Neural cell (in vitro differentiated cells): Measurements from ENCODE around the gene CREBBP.

Experiments
- EZH2 ChIP-seq: fragments of 200-600, 300-800 bp; shearing (Covaris generic), sonication (generic); IDR thresholded peaks from 2 replicates; pipeline ENCODE4 v1.6.1; 2014; ENCODE audit warnings: antibody characterized with exemption, low read length, borderline replicate concordance, mild to moderate bottlenecking; ENCODE audit not compliant: insufficient read depth, poor library complexity, severe bottlenecking
- MXI1 ChIP-seq: fragments of 450-650 bp; conservative IDR thresholded peaks from 2 replicates; pipeline ENCODE4 v1.6.1; 2014; ENCODE audit warnings: antibody characterized with exemption, mild to moderate bottlenecking; ENCODE audit not compliant: poor library complexity, severe bottlenecking
- POLR2AphosphoS5 ChIP-seq: IDR thresholded peaks from 2 replicates; pipeline ENCODE4 v1.6.1; 2012
- TF ChIP-seq, protein P1 (sequence below): IDR thresholded peaks from 2 replicates; pipeline ENCODE4 v1.6.1; 2012; ENCODE audit warnings: borderline replicate concordance
- TF ChIP-seq, protein P2 (sequence below): fragments of 450-650 bp; IDR thresholded peaks from 2 replicates; pipeline ENCODE4 v1.5.1; 2014; ENCODE audit warnings: antibody characterized with exemption, mild to moderate bottlenecking, moderate library complexity; ENCODE audit not compliant: poor library complexity, severe bottlenecking

DNA sequence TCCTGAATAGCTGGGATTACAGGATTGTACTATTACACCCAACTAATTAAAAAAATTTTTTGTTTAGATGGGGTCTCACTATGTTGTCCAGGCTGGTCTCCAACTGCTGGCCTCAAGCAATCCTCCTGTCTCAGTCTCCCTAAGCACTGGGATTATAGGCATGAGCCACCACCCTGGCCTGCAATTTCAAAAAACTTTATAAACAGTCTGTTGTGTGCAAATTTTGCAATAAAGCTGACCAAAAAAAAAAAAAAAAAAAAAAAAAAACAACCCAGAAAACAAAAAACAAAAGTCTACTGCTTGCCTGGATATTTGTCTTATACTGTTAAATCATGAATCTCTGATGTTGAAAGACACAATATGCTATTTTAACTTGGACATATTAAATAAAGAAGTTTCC, 4.4 kb downstream of the CREBBP start:
- TF ChIP-seq, protein P1, sequence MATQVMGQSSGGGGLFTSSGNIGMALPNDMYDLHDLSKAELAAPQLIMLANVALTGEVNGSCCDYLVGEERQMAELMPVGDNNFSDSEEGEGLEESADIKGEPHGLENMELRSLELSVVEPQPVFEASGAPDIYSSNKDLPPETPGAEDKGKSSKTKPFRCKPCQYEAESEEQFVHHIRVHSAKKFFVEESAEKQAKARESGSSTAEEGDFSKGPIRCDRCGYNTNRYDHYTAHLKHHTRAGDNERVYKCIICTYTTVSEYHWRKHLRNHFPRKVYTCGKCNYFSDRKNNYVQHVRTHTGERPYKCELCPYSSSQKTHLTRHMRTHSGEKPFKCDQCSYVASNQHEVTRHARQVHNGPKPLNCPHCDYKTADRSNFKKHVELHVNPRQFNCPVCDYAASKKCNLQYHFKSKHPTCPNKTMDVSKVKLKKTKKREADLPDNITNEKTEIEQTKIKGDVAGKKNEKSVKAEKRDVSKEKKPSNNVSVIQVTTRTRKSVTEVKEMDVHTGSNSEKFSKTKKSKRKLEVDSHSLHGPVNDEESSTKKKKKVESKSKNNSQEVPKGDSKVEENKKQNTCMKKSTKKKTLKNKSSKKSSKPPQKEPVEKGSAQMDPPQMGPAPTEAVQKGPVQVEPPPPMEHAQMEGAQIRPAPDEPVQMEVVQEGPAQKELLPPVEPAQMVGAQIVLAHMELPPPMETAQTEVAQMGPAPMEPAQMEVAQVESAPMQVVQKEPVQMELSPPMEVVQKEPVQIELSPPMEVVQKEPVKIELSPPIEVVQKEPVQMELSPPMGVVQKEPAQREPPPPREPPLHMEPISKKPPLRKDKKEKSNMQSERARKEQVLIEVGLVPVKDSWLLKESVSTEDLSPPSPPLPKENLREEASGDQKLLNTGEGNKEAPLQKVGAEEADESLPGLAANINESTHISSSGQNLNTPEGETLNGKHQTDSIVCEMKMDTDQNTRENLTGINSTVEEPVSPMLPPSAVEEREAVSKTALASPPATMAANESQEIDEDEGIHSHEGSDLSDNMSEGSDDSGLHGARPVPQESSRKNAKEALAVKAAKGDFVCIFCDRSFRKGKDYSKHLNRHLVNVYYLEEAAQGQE = no peak
- TF ChIP-seq EZH2 (no peak), MXI1 (no peak), POLR2AphosphoS5 (no peak)
- TF ChIP-seq, protein P2, sequence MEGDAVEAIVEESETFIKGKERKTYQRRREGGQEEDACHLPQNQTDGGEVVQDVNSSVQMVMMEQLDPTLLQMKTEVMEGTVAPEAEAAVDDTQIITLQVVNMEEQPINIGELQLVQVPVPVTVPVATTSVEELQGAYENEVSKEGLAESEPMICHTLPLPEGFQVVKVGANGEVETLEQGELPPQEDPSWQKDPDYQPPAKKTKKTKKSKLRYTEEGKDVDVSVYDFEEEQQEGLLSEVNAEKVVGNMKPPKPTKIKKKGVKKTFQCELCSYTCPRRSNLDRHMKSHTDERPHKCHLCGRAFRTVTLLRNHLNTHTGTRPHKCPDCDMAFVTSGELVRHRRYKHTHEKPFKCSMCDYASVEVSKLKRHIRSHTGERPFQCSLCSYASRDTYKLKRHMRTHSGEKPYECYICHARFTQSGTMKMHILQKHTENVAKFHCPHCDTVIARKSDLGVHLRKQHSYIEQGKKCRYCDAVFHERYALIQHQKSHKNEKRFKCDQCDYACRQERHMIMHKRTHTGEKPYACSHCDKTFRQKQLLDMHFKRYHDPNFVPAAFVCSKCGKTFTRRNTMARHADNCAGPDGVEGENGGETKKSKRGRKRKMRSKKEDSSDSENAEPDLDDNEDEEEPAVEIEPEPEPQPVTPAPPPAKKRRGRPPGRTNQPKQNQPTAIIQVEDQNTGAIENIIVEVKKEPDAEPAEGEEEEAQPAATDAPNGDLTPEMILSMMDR = no peak
